ENCODE results near the gene TMEM243. TPM values are rescaled to one million over a fixed set of nuclear protein-coding genes. Genes with fewer than 3 reads are reported as not detected.

Gene TMEM243
- total and polyA plus RNA-seq, 9 donors: 15.2 to 24.7 (median 17.1) TPM

DNA sequence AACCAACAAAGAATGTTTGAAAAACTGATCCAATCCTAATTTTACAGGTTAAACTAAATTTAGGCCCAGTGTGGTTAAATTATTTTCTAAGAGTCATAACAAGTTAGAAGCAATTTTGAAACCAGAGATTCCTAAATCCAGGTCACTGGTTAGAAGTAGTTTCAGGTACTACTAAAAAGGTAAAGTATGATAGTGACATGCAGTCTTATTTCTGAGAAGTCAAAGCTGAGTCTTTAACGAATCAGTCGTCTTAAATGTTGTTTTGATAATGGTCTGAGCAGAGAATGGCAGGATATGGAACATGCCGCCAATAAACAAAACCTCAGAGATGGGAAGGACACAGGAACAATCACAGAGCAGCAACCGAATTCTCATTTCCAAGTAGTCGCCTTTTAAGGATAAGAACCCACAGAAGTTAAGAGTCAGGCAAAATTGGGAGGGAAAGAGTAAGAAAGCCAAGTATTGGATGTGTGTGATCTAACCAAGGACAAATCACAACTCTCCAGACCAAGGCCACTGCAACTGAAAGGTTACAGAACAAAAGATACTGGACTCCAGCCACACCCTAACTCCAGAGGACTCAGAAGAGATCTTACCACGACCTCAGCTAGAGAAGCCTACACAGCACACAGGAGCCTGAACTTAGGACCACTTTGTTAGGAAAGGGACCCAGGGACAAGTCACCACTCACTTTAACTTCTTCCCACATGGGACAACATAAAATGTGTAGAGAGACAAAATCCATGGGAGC is 19.7 kb downstream of the TMEM243 start:
- 95% methylated on average over 4 of the region's 6 CpGs for WGBS (ENCODE audit: insufficient coverage)
- H3K36me3 ChIP-seq (ENCODE audit: control insufficient read depth, insufficient read depth, low read length): peaks cover 23% of the 10 kb centered on the region

GRCh38 chr7:87199241-87199640 is 20.3 kb downstream of the TMEM243 start:
- no peaks in the 10 kb centered on the region for H3K4me1 ChIP-seq (ENCODE audit: control insufficient read depth, insufficient read depth, low read length)
- no peaks in the 10 kb centered on the region for H3K9me3 ChIP-seq (replicated peaks; ENCODE audit: control insufficient read depth, low read depth, low read length)
- DNase-seq: peak; percentile 25
- H3K27ac ChIP-seq (ENCODE audit: low read length): no peak overlapping the region
- WGBS (ENCODE audit: insufficient coverage): 100% methylated on average over 1 of the region's 1 CpG
- no peaks in the 10 kb centered on the region for H3K27me3 ChIP-seq (ENCODE audit: control insufficient read depth, insufficient read depth, low read length)
- no peak overlapping the region for H3K4me3 ChIP-seq (ENCODE audit: low read length)
- H3K36me3 ChIP-seq (ENCODE audit: control insufficient read depth, insufficient read depth, low read length): peaks cover 23% of the 10 kb centered on the region

More for the DNA sequence above, 19.7 kb downstream of the TMEM243 start:
- H3K27ac ChIP-seq (ENCODE audit: low read length): no peak overlapping the region
- DNase-seq: no peak
- H3K9me3 ChIP-seq (replicated peaks; ENCODE audit: control insufficient read depth, low read depth, low read length): peaks cover 3% of the 10 kb centered on the region
- no peaks in the 10 kb centered on the region for H3K27me3 ChIP-seq (ENCODE audit: control insufficient read depth, insufficient read depth, low read length)
- no peaks in the 10 kb centered on the region for H3K4me1 ChIP-seq (ENCODE audit: control insufficient read depth, insufficient read depth, low read length)
- H3K4me3 ChIP-seq (ENCODE audit: low read length): no peak overlapping the region

DNA sequence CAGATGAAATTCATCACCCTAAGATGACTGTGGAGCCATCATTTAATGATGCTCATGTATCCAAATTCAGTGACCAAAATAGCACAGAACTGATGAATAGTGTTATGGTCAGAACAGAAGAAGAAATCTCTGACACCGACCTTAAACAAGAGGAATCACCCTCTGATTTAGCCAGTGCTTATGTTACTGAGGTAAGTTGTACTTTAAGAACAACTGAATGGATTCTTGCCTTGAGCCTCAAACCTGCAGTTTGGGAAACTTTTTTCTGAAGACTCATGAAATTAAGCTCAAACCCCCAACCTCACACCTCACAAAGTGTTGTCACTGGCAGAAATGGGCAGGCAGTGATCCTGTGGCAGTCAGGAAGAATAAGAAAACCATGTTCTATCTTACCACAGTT is 25.6 kb downstream of the TMEM243 start:
- no peak for DNase-seq
- H3K4me1 ChIP-seq (ENCODE audit: control insufficient read depth, insufficient read depth, low read length): no peaks in the 10 kb centered on the region
- H3K4me3 ChIP-seq (ENCODE audit: low read length): no peak overlapping the region
- no peak overlapping the region for H3K27ac ChIP-seq (ENCODE audit: low read length)
- no CpG with 5 or more reads among the region's 1 CpG for WGBS (ENCODE audit: insufficient coverage)
- no peaks in the 10 kb centered on the region for H3K27me3 ChIP-seq (ENCODE audit: control insufficient read depth, insufficient read depth, low read length)
- no peaks in the 10 kb centered on the region for H3K9me3 ChIP-seq (replicated peaks; ENCODE audit: control insufficient read depth, low read depth, low read length)
- peaks cover 31% of the 10 kb centered on the region for H3K36me3 ChIP-seq (ENCODE audit: control insufficient read depth, insufficient read depth, low read length)

DNA sequence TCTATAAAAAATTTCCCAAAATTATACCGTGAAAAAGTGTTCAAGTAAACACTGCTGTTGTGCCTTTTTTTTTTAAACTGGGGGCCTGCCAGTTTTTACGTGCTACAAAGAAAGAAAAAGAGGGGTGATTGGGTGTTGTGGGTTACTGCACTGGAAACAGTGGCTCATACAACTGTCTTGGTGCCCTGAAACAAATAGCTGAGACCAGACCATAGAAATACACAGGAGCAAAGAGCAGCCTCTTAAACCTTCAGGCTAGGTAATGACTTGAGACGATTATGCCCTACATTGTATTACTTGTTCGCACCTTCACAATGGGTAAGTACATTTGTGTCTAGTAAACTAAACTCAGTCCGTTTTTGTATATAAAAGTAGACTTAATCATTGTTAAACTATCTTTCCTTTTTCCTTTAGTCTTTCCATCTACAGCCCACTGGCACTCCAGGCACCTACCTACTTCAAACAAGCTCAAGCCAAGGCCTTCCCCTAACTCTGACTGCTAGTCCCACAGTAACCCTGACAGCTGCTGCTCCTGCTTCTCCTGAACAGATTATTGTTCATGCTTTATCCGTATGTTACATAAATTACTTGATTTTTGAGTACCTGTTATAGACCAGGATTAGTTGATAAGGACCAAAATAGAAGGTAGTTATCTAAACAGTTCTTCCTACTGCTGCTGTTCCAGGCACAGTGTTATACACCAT is 26.6 kb downstream of the TMEM243 start:
- H3K4me3 ChIP-seq (ENCODE audit: low read length): no peak overlapping the region
- H3K27me3 ChIP-seq (ENCODE audit: control insufficient read depth, insufficient read depth, low read length): no peaks in the 10 kb centered on the region
- H3K27ac ChIP-seq (ENCODE audit: low read length): no peak overlapping the region
- no peaks in the 10 kb centered on the region for H3K4me1 ChIP-seq (ENCODE audit: control insufficient read depth, insufficient read depth, low read length)
- WGBS (ENCODE audit: insufficient coverage): 80% methylated on average over 1 of the region's 6 CpGs
- H3K36me3 ChIP-seq (ENCODE audit: control insufficient read depth, insufficient read depth, low read length): peaks cover 37% of the 10 kb centered on the region
- H3K9me3 ChIP-seq (replicated peaks; ENCODE audit: control insufficient read depth, low read depth, low read length): no peaks in the 10 kb centered on the region
- no peak for DNase-seq

DNA sequence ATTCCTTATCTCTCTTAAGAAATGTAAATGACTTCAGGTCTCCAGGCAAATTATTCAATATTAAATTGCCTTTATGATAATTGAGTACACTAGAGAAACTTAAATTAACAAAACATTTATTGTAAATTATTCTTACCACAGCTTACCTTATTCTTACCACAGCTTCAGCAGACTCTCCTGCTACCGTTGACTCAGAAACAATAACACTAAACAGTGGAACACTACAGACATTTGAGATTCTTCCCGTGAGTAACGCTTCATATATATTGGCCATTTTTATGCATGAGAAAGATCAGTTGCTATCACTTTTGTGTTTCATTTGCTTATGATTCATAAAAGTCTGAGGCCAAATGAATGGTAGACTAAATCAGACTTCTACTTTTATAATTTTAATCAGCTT is 28.7 kb downstream of the TMEM243 start:
- Histone ChIP-seq H3K4me1 (ENCODE audit: control insufficient read depth, insufficient read depth, low read length) (no peaks in the 10 kb centered on the region), H3K27me3 (ENCODE audit: control insufficient read depth, insufficient read depth, low read length) (no peaks in the 10 kb centered on the region), H3K36me3 (ENCODE audit: control insufficient read depth, insufficient read depth, low read length) (peaks cover 44% of the 10 kb centered on the region), H3K27ac (ENCODE audit: low read length) (no peak overlapping the region), H3K9me3 (replicated peaks; ENCODE audit: control insufficient read depth, low read depth, low read length) (no peaks in the 10 kb centered on the region), H3K4me3 (ENCODE audit: low read length) (no peak overlapping the region)
- no CpG with 5 or more reads among the region's 3 CpGs for WGBS (ENCODE audit: insufficient coverage)
- DNase-seq: no peak

DNA sequence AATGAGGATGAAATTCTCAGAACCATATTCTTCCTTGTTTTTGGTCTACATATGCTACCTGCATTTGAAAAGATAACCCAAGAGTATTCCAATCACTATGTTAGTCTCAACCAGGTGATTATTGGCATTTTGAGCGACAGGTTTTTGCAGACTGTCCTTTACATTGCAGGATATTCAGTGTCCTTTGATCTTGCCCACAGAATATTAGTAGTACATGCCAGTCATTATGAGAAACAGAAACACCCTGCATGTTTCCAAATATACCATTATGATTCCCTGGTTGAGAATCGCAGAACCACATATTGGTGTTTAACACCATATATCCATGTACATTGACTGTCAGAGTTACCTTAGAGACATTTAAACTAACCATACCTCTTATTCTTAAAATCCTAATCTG is 30.6 kb downstream of the TMEM243 start:
- 83% methylated on average over 1 of the region's 2 CpGs for WGBS (ENCODE audit: insufficient coverage)
- Histone ChIP-seq H3K4me3 (ENCODE audit: low read length) (no peak overlapping the region), H3K27me3 (ENCODE audit: control insufficient read depth, insufficient read depth, low read length) (no peaks in the 10 kb centered on the region), H3K4me1 (ENCODE audit: control insufficient read depth, insufficient read depth, low read length) (no peaks in the 10 kb centered on the region), H3K9me3 (replicated peaks; ENCODE audit: control insufficient read depth, low read depth, low read length) (no peaks in the 10 kb centered on the region), H3K27ac (ENCODE audit: low read length) (no peak overlapping the region), H3K36me3 (ENCODE audit: control insufficient read depth, insufficient read depth, low read length) (peaks cover 48% of the 10 kb centered on the region)
- DNase-seq: no peak

- no peaks in the 10 kb centered on the region for H3K27me3 ChIP-seq (ENCODE audit: control insufficient read depth, insufficient read depth, low read length)
- H3K9me3 ChIP-seq (replicated peaks; ENCODE audit: control insufficient read depth, low read depth, low read length): no peaks in the 10 kb centered on the region
- no peak overlapping the region for H3K4me3 ChIP-seq (ENCODE audit: low read length)
- no peaks in the 10 kb centered on the region for H3K4me1 ChIP-seq (ENCODE audit: control insufficient read depth, insufficient read depth, low read length)
- H3K27ac ChIP-seq (ENCODE audit: low read length): no peak overlapping the region
- DNase-seq: no peak
- peaks cover 48% of the 10 kb centered on the region for H3K36me3 ChIP-seq (ENCODE audit: control insufficient read depth, insufficient read depth, low read length)
- WGBS (ENCODE audit: insufficient coverage): no CpG with 5 or more reads among the region's 2 CpGs
Measured at GRCh38 chr7:87187120-87187519, 32.4 kb downstream of the TMEM243 start.

DNA sequence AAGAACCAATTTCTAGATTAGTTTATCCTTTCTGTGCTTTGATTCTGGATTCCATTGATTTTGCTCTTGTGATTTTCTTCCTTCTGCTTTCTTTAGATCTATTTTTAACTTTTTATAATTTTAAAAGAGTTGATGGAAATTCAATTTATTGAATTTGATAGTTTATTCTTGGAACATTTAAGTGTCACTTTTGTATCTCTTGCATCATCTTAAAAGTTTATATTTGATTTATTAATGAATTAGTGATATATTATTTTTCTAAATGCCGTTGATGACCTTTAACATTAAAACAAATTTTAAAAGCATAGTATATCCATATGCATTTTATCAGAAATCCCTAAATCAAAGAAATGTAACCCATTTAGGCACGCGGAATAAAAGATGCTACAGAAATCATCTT is 40.4 kb downstream of the TMEM243 start:
- WGBS (ENCODE audit: insufficient coverage): 100% methylated on average over 2 of the region's 3 CpGs
- Histone ChIP-seq H3K36me3 (ENCODE audit: control insufficient read depth, insufficient read depth, low read length) (peaks cover 27% of the 10 kb centered on the region), H3K9me3 (replicated peaks; ENCODE audit: control insufficient read depth, low read depth, low read length) (no peaks in the 10 kb centered on the region), H3K27ac (ENCODE audit: low read length) (no peak overlapping the region), H3K4me3 (ENCODE audit: low read length) (no peak overlapping the region), H3K27me3 (ENCODE audit: control insufficient read depth, insufficient read depth, low read length) (no peaks in the 10 kb centered on the region), H3K4me1 (ENCODE audit: control insufficient read depth, insufficient read depth, low read length) (no peaks in the 10 kb centered on the region)
- no peak for DNase-seq

DNA sequence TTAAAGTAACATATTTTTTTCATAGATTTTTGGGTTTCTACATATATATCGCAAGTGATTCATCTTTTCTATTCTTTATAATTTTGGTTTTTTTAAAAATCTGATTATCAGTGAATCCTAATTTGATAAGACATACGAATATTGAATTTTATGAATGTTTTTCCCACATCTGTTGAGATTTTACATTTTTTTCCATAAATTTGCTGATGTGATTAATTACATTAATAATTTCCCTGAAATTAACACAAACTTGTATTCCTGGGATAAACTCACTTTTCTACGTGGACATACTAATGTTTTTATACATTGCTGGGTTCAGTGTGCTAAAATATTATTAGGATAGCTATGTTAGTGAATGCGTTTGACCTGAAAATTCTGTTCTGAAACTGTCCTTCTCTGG is 41.2 kb downstream of the TMEM243 start:
- peaks cover 25% of the 10 kb centered on the region for H3K36me3 ChIP-seq (ENCODE audit: control insufficient read depth, insufficient read depth, low read length)
- no peak overlapping the region for H3K4me3 ChIP-seq (ENCODE audit: low read length)
- no peak overlapping the region for H3K27ac ChIP-seq (ENCODE audit: low read length)
- no peaks in the 10 kb centered on the region for H3K9me3 ChIP-seq (replicated peaks; ENCODE audit: control insufficient read depth, low read depth, low read length)
- H3K4me1 ChIP-seq (ENCODE audit: control insufficient read depth, insufficient read depth, low read length): no peaks in the 10 kb centered on the region
- H3K27me3 ChIP-seq (ENCODE audit: control insufficient read depth, insufficient read depth, low read length): no peaks in the 10 kb centered on the region
- DNase-seq: no peak
- no CpG with 5 or more reads among the region's 4 CpGs for WGBS (ENCODE audit: insufficient coverage)

DNA sequence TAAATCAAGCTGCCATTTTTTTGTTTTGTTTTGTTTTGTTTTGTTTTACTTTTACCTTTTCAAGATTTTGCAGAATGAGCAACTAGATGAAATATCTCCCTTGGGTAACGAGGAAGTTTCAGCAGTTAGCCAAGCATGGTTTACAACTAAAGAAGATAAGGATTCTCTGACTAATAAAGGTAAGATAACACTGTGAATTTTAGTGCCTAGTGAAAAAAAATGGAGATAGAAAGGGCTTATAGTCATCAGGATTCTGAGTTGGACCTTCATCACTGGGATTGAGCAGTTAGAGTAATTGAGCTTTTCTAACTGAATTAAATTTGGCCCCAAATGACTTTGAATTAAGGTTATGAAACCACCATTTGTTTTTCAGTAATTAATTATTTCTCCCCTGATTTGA is 46.1 kb downstream of the TMEM243 start:
- DNase-seq: no peak
- H3K9me3 ChIP-seq (replicated peaks; ENCODE audit: control insufficient read depth, low read depth, low read length): no peaks in the 10 kb centered on the region
- H3K36me3 ChIP-seq (ENCODE audit: control insufficient read depth, insufficient read depth, low read length): peaks cover 36% of the 10 kb centered on the region
- no peak overlapping the region for H3K4me3 ChIP-seq (ENCODE audit: low read length)
- no CpG with 5 or more reads among the region's 1 CpG for WGBS (ENCODE audit: insufficient coverage)
- H3K4me1 ChIP-seq (ENCODE audit: control insufficient read depth, insufficient read depth, low read length): no peaks in the 10 kb centered on the region
- H3K27ac ChIP-seq (ENCODE audit: low read length): no peak overlapping the region
- no peaks in the 10 kb centered on the region for H3K27me3 ChIP-seq (ENCODE audit: control insufficient read depth, insufficient read depth, low read length)

All from muscle of leg (tissue), 11 donors.